D721Med (cell line): Measurements from ENCODE around the gene DRAM1.

Source experiments
- DNase-seq: peaks from one replicate; pipeline ENCODE4 v3.0.0; 2011; ENCODE audit warnings: low spot score; ENCODE audit not compliant: insufficient read length
- FAIRE-seq: peaks from 2 replicates; lab custom pipeline; 2011; peaks lifted over from hg19 to GRCh38; lab: Jason Lieb, UNC
- CTCF ChIP-seq: IDR thresholded peaks from 2 replicates; pipeline ENCODE4 v1.5.1; 2012; ENCODE audit warnings: mild to moderate bottlenecking, control low read depth; ENCODE audit not compliant: insufficient read depth; ENCODE audit errors: missing control alignments

Gene DRAM1

GRCh38 chr12:101876861-101877805 lies at the start of gene DRAM1:
TSS of gene DRAM1 (plus strand) at chr12:101877580. CDS start at chr12:101877790, 210 bp downstream.
- FAIRE-seq (no peak), DNase-seq (peak; percentile 23)
- peak; percentile 6 for TF ChIP-seq CTCF

- TF ChIP-seq CTCF: no peak
- peak; percentile 16 for FAIRE-seq
- DNase-seq: no peak
These were observed 48.8 kb upstream of the DRAM1 start for GRCh38 chr12:101828463-101829196.

- DNase-seq: no peak
- no peak for FAIRE-seq
- no peak for TF ChIP-seq CTCF
These were observed 47.6 kb upstream of the DRAM1 start for GRCh38 chr12:101829639-101830366.

GRCh38 chr12:101830367-101831325 lies 46.7 kb upstream of the DRAM1 start, which contains the start of gene GNPTAB:
TSS of gene GNPTAB (minus strand) at chr12:101830959. CDS start at chr12:101830675, 284 bp downstream.
- DNase-seq: peak; percentile 65
- FAIRE-seq: no peak
- peak; percentile 66 for TF ChIP-seq CTCF

- no peak for FAIRE-seq
These were observed 45.4 kb upstream of the DRAM1 start for GRCh38 chr12:101832030-101832429.

More at GRCh38 chr12:101832030-101832429, 45.4 kb upstream of the DRAM1 start:
- TF ChIP-seq CTCF: no peak
- no peak for DNase-seq
